GM12878 (cell line): ENCODE results near the gene PHPT1. TPM values are rescaled to one million over a fixed set of nuclear protein-coding genes. Genes with fewer than 3 reads are reported as not detected.

Experiments used
- ATAC-seq: fragments of 200-7000 bp; cut with Tn5 transposase; 3 replicates; pipeline ENCODE4 v1.9.1; 2020; ENCODE audit warnings: mild to moderate bottlenecking, moderate library complexity
- BruUV-seq: library from RNA; stranded (reverse); fragments of 400-500 nt; replicated peaks from 2 replicates; lab custom pipeline; 2021; lab: Mats Ljungman, UMichigan
- CTCF ChIA-PET: fragments of 300-600 bp; sonication (Branson Sonifier 250); formaldehyde crosslinking; extraction: SDS; loops from one replicate; lab custom pipeline; 2021; ENCODE audit warnings: inconsistent platforms; lab: Yijun Ruan, JAX
- POLR2A ChIA-PET: fragments of 350-600 bp; formaldehyde crosslinking; extraction: SDS; loops from one replicate; lab custom pipeline; 2021; ENCODE audit warnings: inconsistent platforms; lab: Charles Lee
- RAD21 ChIA-PET: fragments of 300-600 bp; sonication (Branson Sonifier 250); formaldehyde crosslinking; loops from one replicate; lab custom pipeline; 2023; ENCODE audit warnings: antibody characterized with exemption; ENCODE audit not compliant: unreplicated experiment; lab: Charles Lee
- SMC1A ChIA-PET: fragments of 300-600 bp; sonication (Branson Sonifier 250); formaldehyde crosslinking; loops from one replicate; lab custom pipeline; 2023; ENCODE audit not compliant: unreplicated experiment, uncharacterized antibody; lab: Charles Lee
- DNase-seq: peaks from one replicate; pipeline ENCODE4 v3.0.0-alpha.2; 2011; ENCODE audit warnings: low read depth, low spot score
- FAIRE-seq: peaks from 3 replicates; lab custom pipeline; 2011; peaks lifted over from hg19 to GRCh38; lab: Jason Lieb, UNC
- H2AFZ ChIP-seq: 2 replicates; pipeline ENCODE4 v1.6.0; 2011; ENCODE audit warnings: low read depth, low read length, control low read depth; ENCODE audit not compliant: control insufficient read depth
- H3K27ac ChIP-seq: 2 replicates; pipeline ENCODE4 v1.5.1; 2011; ENCODE audit warnings: control low read depth; ENCODE audit not compliant: control insufficient read depth, insufficient read depth
- H3K27me3 ChIP-seq, 2 experiments: replicated peaks in 1 of 2; 2 replicates each; pipeline versions ENCODE4 v1.6.0 to v1.6.1; 2011; ENCODE audit warnings: low read length in 1 of 2; ENCODE audit not compliant: control insufficient read depth in 2 of 2, insufficient read depth in 2 of 2
- H3K36me3 ChIP-seq, 2 experiments: 2 replicates each; pipeline ENCODE4 v1.5.1; 2011; ENCODE audit warnings: low read length in 1 of 2; ENCODE audit not compliant: control insufficient read depth in 2 of 2, insufficient read depth in 2 of 2
- H3K4me1 ChIP-seq: 2 replicates; pipeline ENCODE4 v1.6.1; 2011; ENCODE audit warnings: mild to moderate bottlenecking, low read length, moderate library complexity, mixed read lengths; ENCODE audit not compliant: control insufficient read depth, insufficient read depth
- H3K4me2 ChIP-seq: 2 replicates; pipeline ENCODE4 v1.6.0; 2011; ENCODE audit warnings: control low read depth; ENCODE audit not compliant: control insufficient read depth, insufficient read depth
- H3K4me3 ChIP-seq: fragments of 200-600 bp; sonication (generic); 2 replicates; pipeline ENCODE4 v1.5.1; 2016
- H3K79me2 ChIP-seq: 2 replicates; pipeline ENCODE4 v1.6.0; 2011; ENCODE audit warnings: low read length; ENCODE audit not compliant: control insufficient read depth, insufficient read depth
- H3K9ac ChIP-seq: 2 replicates; pipeline ENCODE4 v1.8.0; 2011; ENCODE audit warnings: low read length, control low read depth, mixed read lengths; ENCODE audit not compliant: control insufficient read depth, insufficient read depth
- H3K9me3 ChIP-seq: replicated peaks from 3 replicates; pipeline ENCODE4 v1.5.1; 2011; ENCODE audit warnings: mild to moderate bottlenecking, low read length; ENCODE audit not compliant: control insufficient read depth, insufficient read depth
- H4K20me1 ChIP-seq: 2 replicates; pipeline ENCODE4 v1.6.0; 2011; ENCODE audit not compliant: control insufficient read depth, insufficient read depth
- ASH2L ChIP-seq: fragments of 300-600, 200-600 bp; sonication (generic); IDR thresholded peaks from 2 replicates; pipeline ENCODE4 v1.6.1; 2017; ENCODE audit warnings: low read depth, mild to moderate bottlenecking, borderline replicate concordance
- GATAD2B ChIP-seq: fragments of 450-650 bp; conservative IDR thresholded peaks from 2 replicates; pipeline ENCODE4 v1.6.1; 2017; ENCODE audit warnings: low read depth, mild to moderate bottlenecking, moderate library complexity
- MEF2A ChIP-seq: IDR thresholded peaks from 2 replicates; pipeline ENCODE4 v1.6.1; 2011; ENCODE audit warnings: low read depth, mild to moderate bottlenecking, low read length, moderate library complexity; ENCODE audit not compliant: insufficient read depth
- NFYB ChIP-seq: IDR thresholded peaks from 2 replicates; pipeline ENCODE4 v1.6.1; 2011; ENCODE audit warnings: low read depth, mild to moderate bottlenecking, low read length, improper control_type of control experiment, moderate library complexity; ENCODE audit not compliant: insufficient read depth
- SMAD5 ChIP-seq: IDR thresholded peaks from 2 replicates; pipeline ENCODE4 v1.6.1; 2016; ENCODE audit warnings: antibody characterized with exemption, low read depth
- TCF7 ChIP-seq: IDR thresholded peaks from 2 replicates; pipeline ENCODE4 v1.6.1; 2014; ENCODE audit warnings: antibody characterized with exemption, borderline replicate concordance
- YBX1 ChIP-seq: fragments of 450-650 bp; IDR thresholded peaks from 2 replicates; pipeline ENCODE4 v1.6.1; 2016; ENCODE audit warnings: antibody characterized with exemption
- ZNF24 ChIP-seq: fragments of 450-650 bp; IDR thresholded peaks from 2 replicates; pipeline ENCODE4 v1.6.1; 2017; ENCODE audit warnings: antibody characterized with exemption, mild to moderate bottlenecking
- WGBS: methylation state at CpG from one replicate; pipeline ENCODE4 v1.1.6; 2016; ENCODE audit warnings: low lambda C conversion rate; ENCODE audit not compliant: insufficient replicate concordance, insufficient coverage; ENCODE audit errors: missing lambda C conversion rate; 5-methylcytosine and 5-hydroxymethylcytosine counted together
- in situ Hi-C: fragments of 300-500 bp; cut with MboI; formaldehyde crosslinking; loops from 9 replicates; pipeline ENCODE4 v1.14.3; 2018; ENCODE audit warnings: mixed read lengths
- intact Hi-C: fragments of 100-400 bp; cut with micrococcal nuclease; formaldehyde crosslinking; loops from one replicate; pipeline ENCODE4 v1.14.2; 2022; ENCODE audit not compliant: unreplicated experiment
- polyA plus RNA-seq, 11 experiments: library from polyadenylated mRNA; depleted of rRNA in 4 of 11; unstranded in 6 of 11; stranded (reverse) in 5 of 11; fragments of >200 nt; fragmentation: Nextera tagmentation in 4 of 11; fragmentation: Illumina TruSeq in 1 of 11; extraction: Ambion mirVana in 4 of 11; extraction: Trizol in 1 of 11; gene quantifications; 1 replicate in 1 of 11; 2 replicates in 10 of 11; pipeline versions ENCODE4 v1.2.1 to v1.2.3, GENCODE V29; 2011 to 2016; ENCODE audit warnings: inconsistent platforms in 2 of 11, missing spikeins in 2 of 11, low read depth in 1 of 11
- total RNA-seq, 4 experiments: library from RNA; depleted of rRNA in 3 of 4; stranded (reverse); fragments of >200 nt in 3 of 4; fragmentation: Illumina TruSeq in 1 of 4; extraction: Trizol in 1 of 4; gene quantifications; 2 replicates each; pipeline versions ENCODE4 v1.2.1 to v1.2.3, GENCODE V29; 2013 to 2021
- TF ChIP-seq, protein P1 (sequence below): IDR thresholded peaks from 2 replicates; pipeline ENCODE4 v1.6.1; 2012; ENCODE audit warnings: low read length, inconsistent platforms
- TF ChIP-seq, protein P2 (sequence below): IDR thresholded peaks from 2 replicates; pipeline ENCODE4 v1.6.1; 2011; ENCODE audit warnings: low read depth, low read length, improper control_type of control experiment, borderline replicate concordance
- TF ChIP-seq, protein P3 (sequence below): fragments of 450-650 bp; IDR thresholded peaks from 2 replicates; pipeline ENCODE4 v1.6.1; 2017; ENCODE audit warnings: mild to moderate bottlenecking, low read depth, inconsistent platforms; ENCODE audit not compliant: poor library complexity, severe bottlenecking
- TF ChIP-seq, protein P4 (sequence below): IDR thresholded peaks from 2 replicates; pipeline ENCODE4 v1.6.1; 2012; ENCODE audit warnings: improper control_type of control experiment, low read depth, low read length; ENCODE audit not compliant: insufficient replicate concordance

PHPT1 gene
- total and polyA plus RNA-seq, 10 of the 15 experiments (the other 5 are each of a cell fraction or from before 2014, with no cell fraction given): 56.2 to 323 (median 140) TPM

DNA sequence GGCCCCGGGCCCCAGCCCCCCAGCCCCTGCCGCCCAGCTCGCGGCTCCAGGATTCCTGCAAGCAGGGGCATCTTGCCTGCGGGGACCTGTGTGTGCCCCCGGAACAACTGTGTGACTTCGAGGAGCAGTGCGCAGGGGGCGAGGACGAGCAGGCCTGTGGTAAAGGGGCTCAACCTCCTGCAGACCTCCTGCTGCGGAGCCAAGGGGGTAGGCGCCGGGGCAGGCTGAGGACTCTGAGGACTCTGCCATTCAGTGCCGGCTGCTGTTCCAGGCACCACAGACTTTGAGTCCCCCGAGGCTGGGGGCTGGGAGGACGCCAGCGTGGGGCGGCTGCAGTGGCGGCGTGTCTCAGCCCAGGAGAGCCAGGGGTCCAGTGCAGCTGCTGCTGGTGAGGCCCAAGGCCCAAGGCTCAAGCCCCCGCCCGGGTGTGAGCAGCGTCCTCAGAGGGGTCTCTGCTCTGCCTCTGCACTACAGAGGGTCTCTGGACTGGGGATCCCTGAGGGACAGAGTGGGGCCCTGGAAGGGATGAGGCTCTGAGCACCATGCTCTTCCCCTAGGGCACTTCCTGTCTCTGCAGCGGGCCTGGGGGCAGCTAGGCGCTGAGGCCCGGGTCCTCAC is 6.4 kb downstream of the PHPT1 start:
- ChIA-PET SMC1A (no interaction called here), CTCF (interaction anchor here (0.7 kb wide), 1 partner anchor 55 kb away, joined by 3 read pairs; no protein-coding TSS in a partner anchor), RAD21 (interaction anchor here (0.6 kb wide), 1 partner anchor 65 kb away, joined by 3 read pairs; no protein-coding TSS in a partner anchor), POLR2A (interaction anchor here (0.6 to 0.8 kb wide), 2 partner anchors 17 to 847 kb away, joined by 3 to 5 read pairs; no protein-coding TSS in a partner anchor)
- peaks cover 3 to 9% of the 10 kb centered on the region in 2 experiments; a peak in 3 of 4 replicates for H3K36me3 ChIP-seq
- no TSS peak for BruUV-seq
- H3K9me3 ChIP-seq: no peaks in the 10 kb centered on the region
- H3K9ac ChIP-seq: no peak overlapping the region
- no peaks in the 10 kb centered on the region for H3K4me1 ChIP-seq
- 78% methylated on average over 26 of the region's 26 CpGs for WGBS
- H3K4me3 ChIP-seq: no peak overlapping the region
- no peaks in the 10 kb centered on the region for H3K79me2 ChIP-seq
- H3K4me2 ChIP-seq: no peak overlapping the region
- intact Hi-C loops (no loop called here), in situ Hi-C loops (no loop called here)
- DNase-seq (no peak), FAIRE-seq (no peak), ATAC-seq (no peak)
- no peak overlapping the region for H2AFZ ChIP-seq
- no peaks in the 10 kb centered on the region for H3K27me3 ChIP-seq
- H3K27ac ChIP-seq: no peak overlapping the region
- H4K20me1 ChIP-seq: no peaks in the 10 kb centered on the region
- no peak for TF ChIP-seq ZNF24
- TF ChIP-seq, protein P1, sequence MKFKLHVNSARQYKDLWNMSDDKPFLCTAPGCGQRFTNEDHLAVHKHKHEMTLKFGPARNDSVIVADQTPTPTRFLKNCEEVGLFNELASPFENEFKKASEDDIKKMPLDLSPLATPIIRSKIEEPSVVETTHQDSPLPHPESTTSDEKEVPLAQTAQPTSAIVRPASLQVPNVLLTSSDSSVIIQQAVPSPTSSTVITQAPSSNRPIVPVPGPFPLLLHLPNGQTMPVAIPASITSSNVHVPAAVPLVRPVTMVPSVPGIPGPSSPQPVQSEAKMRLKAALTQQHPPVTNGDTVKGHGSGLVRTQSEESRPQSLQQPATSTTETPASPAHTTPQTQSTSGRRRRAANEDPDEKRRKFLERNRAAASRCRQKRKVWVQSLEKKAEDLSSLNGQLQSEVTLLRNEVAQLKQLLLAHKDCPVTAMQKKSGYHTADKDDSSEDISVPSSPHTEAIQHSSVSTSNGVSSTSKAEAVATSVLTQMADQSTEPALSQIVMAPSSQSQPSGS: no peak
- TF ChIP-seq, protein P2, sequence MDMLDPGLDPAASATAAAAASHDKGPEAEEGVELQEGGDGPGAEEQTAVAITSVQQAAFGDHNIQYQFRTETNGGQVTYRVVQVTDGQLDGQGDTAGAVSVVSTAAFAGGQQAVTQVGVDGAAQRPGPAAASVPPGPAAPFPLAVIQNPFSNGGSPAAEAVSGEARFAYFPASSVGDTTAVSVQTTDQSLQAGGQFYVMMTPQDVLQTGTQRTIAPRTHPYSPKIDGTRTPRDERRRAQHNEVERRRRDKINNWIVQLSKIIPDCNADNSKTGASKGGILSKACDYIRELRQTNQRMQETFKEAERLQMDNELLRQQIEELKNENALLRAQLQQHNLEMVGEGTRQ: no peak
- no peak for TF ChIP-seq NFYB
- no peak for TF ChIP-seq SMAD5
- TF ChIP-seq, protein P3, sequence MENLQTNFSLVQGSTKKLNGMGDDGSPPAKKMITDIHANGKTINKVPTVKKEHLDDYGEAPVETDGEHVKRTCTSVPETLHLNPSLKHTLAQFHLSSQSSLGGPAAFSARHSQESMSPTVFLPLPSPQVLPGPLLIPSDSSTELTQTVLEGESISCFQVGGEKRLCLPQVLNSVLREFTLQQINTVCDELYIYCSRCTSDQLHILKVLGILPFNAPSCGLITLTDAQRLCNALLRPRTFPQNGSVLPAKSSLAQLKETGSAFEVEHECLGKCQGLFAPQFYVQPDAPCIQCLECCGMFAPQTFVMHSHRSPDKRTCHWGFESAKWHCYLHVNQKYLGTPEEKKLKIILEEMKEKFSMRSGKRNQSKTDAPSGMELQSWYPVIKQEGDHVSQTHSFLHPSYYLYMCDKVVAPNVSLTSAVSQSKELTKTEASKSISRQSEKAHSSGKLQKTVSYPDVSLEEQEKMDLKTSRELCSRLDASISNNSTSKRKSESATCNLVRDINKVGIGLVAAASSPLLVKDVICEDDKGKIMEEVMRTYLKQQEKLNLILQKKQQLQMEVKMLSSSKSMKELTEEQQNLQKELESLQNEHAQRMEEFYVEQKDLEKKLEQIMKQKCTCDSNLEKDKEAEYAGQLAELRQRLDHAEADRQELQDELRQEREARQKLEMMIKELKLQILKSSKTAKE: no peak
- TF ChIP-seq, protein P4, sequence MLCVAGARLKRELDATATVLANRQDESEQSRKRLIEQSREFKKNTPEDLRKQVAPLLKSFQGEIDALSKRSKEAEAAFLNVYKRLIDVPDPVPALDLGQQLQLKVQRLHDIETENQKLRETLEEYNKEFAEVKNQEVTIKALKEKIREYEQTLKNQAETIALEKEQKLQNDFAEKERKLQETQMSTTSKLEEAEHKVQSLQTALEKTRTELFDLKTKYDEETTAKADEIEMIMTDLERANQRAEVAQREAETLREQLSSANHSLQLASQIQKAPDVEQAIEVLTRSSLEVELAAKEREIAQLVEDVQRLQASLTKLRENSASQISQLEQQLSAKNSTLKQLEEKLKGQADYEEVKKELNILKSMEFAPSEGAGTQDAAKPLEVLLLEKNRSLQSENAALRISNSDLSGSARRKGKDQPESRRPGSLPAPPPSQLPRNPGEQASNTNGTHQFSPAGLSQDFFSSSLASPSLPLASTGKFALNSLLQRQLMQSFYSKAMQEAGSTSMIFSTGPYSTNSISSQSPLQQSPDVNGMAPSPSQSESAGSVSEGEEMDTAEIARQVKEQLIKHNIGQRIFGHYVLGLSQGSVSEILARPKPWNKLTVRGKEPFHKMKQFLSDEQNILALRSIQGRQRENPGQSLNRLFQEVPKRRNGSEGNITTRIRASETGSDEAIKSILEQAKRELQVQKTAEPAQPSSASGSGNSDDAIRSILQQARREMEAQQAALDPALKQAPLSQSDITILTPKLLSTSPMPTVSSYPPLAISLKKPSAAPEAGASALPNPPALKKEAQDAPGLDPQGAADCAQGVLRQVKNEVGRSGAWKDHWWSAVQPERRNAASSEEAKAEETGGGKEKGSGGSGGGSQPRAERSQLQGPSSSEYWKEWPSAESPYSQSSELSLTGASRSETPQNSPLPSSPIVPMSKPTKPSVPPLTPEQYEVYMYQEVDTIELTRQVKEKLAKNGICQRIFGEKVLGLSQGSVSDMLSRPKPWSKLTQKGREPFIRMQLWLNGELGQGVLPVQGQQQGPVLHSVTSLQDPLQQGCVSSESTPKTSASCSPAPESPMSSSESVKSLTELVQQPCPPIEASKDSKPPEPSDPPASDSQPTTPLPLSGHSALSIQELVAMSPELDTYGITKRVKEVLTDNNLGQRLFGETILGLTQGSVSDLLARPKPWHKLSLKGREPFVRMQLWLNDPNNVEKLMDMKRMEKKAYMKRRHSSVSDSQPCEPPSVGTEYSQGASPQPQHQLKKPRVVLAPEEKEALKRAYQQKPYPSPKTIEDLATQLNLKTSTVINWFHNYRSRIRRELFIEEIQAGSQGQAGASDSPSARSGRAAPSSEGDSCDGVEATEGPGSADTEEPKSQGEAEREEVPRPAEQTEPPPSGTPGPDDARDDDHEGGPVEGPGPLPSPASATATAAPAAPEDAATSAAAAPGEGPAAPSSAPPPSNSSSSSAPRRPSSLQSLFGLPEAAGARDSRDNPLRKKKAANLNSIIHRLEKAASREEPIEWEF: no peak
- TF ChIP-seq MEF2A: no peak
- TF ChIP-seq GATAD2B: no peak
- TF ChIP-seq TCF7: no peak
- TF ChIP-seq ASH2L: no peak
- TF ChIP-seq YBX1: no peak
